Measurements from ENCODE around the gene FSIP1.

DNA sequence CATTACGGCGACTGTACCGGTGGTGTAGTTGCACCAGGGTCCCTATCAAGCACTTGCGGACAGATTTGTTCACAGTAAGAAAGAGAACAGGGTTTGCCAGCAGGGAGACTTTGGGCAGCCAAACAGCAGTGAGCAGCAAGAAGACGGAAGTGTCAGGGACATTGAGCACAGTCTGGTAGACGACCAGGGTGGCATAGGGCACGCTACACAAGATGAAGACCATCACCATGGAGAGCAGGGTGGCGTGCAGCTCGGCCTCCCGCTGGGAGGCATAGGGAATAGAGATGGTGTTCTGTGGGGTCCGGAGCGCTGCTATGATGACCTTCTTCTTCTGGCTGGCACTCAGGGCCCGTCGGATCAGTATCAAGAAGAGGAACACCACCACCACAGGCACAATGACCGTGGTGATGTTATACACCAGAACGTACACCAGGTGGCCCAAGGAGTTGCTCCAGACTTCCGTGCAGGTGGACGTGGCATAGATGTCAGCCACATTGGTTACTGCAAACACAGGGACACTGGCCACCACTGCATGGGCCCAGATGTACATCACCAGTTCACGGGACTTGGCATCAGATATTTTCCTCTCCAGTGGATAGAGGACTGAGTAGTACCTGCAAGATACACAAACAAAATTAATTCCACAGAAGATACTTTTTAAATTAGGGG, 19.1 kb upstream of the FSIP1 start:
- TF ChIP-seq, protein P1, sequence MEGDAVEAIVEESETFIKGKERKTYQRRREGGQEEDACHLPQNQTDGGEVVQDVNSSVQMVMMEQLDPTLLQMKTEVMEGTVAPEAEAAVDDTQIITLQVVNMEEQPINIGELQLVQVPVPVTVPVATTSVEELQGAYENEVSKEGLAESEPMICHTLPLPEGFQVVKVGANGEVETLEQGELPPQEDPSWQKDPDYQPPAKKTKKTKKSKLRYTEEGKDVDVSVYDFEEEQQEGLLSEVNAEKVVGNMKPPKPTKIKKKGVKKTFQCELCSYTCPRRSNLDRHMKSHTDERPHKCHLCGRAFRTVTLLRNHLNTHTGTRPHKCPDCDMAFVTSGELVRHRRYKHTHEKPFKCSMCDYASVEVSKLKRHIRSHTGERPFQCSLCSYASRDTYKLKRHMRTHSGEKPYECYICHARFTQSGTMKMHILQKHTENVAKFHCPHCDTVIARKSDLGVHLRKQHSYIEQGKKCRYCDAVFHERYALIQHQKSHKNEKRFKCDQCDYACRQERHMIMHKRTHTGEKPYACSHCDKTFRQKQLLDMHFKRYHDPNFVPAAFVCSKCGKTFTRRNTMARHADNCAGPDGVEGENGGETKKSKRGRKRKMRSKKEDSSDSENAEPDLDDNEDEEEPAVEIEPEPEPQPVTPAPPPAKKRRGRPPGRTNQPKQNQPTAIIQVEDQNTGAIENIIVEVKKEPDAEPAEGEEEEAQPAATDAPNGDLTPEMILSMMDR (IDR thresholded peaks at IDR 0.05) = peak in 2 of 4 experiments; percentile 38 to 46
- no peak for TF ChIP-seq EP300 (IDR thresholded peaks at IDR 0.05)

Data from gastroesophageal sphincter (tissue), 3 donors.